Lower leg skin (tissue), 3 donors: ENCODE measurements around the gene XIRP1.

Experiments used
- CTCF ChIP-seq, 3 donors: fragments of 450-650 bp; IDR thresholded peaks; one replicate each; pipeline ENCODE4 v1.5.1; 2016; ENCODE audit warnings: antibody characterized with exemption in 3 of 3, mild to moderate bottlenecking in 3 of 3, moderate library complexity in 2 of 3
- POLR2A ChIP-seq, 2 donors: fragments of 450-650 bp; IDR thresholded peaks; one replicate each; pipeline ENCODE4 v1.6.1; 2016 to 2017; ENCODE audit warnings: antibody characterized with exemption in 2 of 2, mild to moderate bottlenecking in 1 of 2, moderate library complexity in 1 of 2

GRCh38 chr3:39203402-39203801 lies 11.0 kb upstream of the XIRP1 start:
- TF ChIP-seq CTCF (IDR thresholded peaks at IDR 0.05) (no peak), POLR2A (IDR thresholded peaks at IDR 0.05) (no peak)
